C4-2B (cell line): ENCODE measurements around the gene CEACAM8.
"Not testable (repeated sequence)": the region's sequence is repeated elsewhere in the genome, so short reads cannot be mapped to it uniquely, and the experiment has no call there.

Experiments used
- CTCF ChIP-seq: fragments of 450-650 bp; conservative IDR thresholded peaks from 2 replicates; pipeline ENCODE4 v1.5.1; 2017; ENCODE audit warnings: mild to moderate bottlenecking
- ZFX ChIP-seq: fragments of 450-650 bp; IDR thresholded peaks from 2 replicates; pipeline ENCODE4 v1.6.1; 2017

GRCh38 chr19:42639324-42640092 lies 44.8 kb upstream of the CEACAM8 start:
- not testable (repeated sequence) for TF ChIP-seq CTCF, ZFX
